Osteoblast (primary cell): ENCODE results near the gene IGF2. TPM values are rescaled to one million over a fixed set of nuclear protein-coding genes. Genes with fewer than 3 reads are reported as not detected.
A peak's percentile ranks its signal among the peaks of the same experiment; 100 is the strongest.

Experiments used
- DNase-seq: peaks from one replicate; pipeline ENCODE4 v3.0.0; 2011; ENCODE audit warnings: low spot score, mixed read lengths; ENCODE audit not compliant: insufficient read length; ENCODE audit errors: missing footprints
- H2AFZ ChIP-seq: 2 replicates; pipeline ENCODE4 v1.6.0; 2011; ENCODE audit warnings: mild to moderate bottlenecking, low read length
- H3K27ac ChIP-seq: 2 replicates; pipeline ENCODE4 v1.5.1; 2011; ENCODE audit warnings: mild to moderate bottlenecking, low read depth, low read length, moderate library complexity
- H3K27me3 ChIP-seq: 2 replicates; pipeline ENCODE4 v1.6.0; 2012; ENCODE audit warnings: mild to moderate bottlenecking, control low read depth, inconsistent platforms, low read length, moderate library complexity; ENCODE audit not compliant: insufficient read depth
- H3K36me3 ChIP-seq: 2 replicates; pipeline ENCODE4 v1.5.1; 2011; ENCODE audit warnings: mild to moderate bottlenecking, low read length, control low read depth, moderate library complexity; ENCODE audit not compliant: insufficient read depth
- H3K4me1 ChIP-seq: 2 replicates; pipeline ENCODE4 v1.5.1; 2011; ENCODE audit warnings: mild to moderate bottlenecking, low read length, control low read depth, moderate library complexity; ENCODE audit not compliant: insufficient read depth
- H3K4me2 ChIP-seq: 2 replicates; pipeline ENCODE4 v1.6.0; 2011; ENCODE audit warnings: mild to moderate bottlenecking, low read length; ENCODE audit not compliant: insufficient read depth
- H3K4me3 ChIP-seq: fragments of 200-600 bp; sonication (generic); 3 replicates; pipeline ENCODE4 v1.5.1; 2012; ENCODE audit warnings: mild to moderate bottlenecking, low read length, inconsistent platforms; ENCODE audit not compliant: insufficient read depth
- H3K79me2 ChIP-seq: 2 replicates; pipeline ENCODE4 v1.6.0; 2012; ENCODE audit warnings: mild to moderate bottlenecking, low read length, control low read depth, inconsistent platforms; ENCODE audit not compliant: insufficient read depth
- H3K9me3 ChIP-seq: 2 replicates; pipeline ENCODE4 v1.5.1; 2011; ENCODE audit warnings: low read depth, low read length, control low read depth
- H4K20me1 ChIP-seq: 2 replicates; pipeline ENCODE4 v1.6.0; 2012; ENCODE audit warnings: mild to moderate bottlenecking, low read length, control low read depth; ENCODE audit not compliant: insufficient read depth
- total RNA-seq: library from RNA; depleted of rRNA; stranded (reverse); fragments of >200 nt; gene quantifications from 2 replicates; pipeline ENCODE4 v1.2.3, GENCODE V29; 2012
- TF ChIP-seq, protein P1 (sequence below): IDR thresholded peaks from 2 replicates; pipeline ENCODE4 v1.5.1; 2011; ENCODE audit warnings: mild to moderate bottlenecking, low read depth, low read length, moderate library complexity; ENCODE audit errors: extremely low read depth

The IGF2 gene
- total RNA-seq, 1 donor, result 68.8 TPM

DNA sequence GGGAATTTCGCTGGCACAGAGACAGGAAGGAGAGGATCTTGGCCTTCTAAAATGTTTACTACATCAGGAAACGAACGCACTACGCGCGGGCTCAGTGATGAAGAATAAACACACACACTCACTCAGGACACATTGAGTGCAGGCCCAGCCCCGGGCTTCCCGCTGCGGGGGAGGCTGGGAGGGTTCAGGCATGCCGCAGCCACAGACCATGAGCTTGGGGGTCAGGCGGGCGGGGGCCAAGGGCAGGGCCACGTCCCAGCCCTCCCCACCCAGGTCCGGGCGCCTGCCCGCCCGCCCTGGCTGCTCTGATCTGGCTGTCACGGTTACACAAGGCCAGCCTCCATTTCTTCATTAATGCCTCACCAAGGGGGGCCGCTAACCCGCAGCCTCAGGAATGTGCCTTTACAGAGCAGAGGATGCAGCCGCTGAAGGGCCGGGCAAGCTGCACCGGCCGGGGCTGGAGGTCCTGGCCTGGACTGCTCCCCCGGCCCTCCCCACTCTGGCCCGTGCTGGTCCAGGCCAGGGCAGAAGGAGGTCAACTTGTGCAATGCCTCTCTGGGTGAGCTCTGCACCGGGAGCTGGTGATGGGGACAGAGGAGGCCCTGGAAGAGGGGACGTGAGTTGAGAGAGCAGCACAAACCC is 41.7 kb downstream of the IGF2 start:
- DNase-seq, result peak; percentile 98
- peak overlapping the region; percentile 51 for H3K4me3 ChIP-seq
- peak overlapping the region; percentile 88 for H2AFZ ChIP-seq
- H3K27ac ChIP-seq, result peak overlapping the region; percentile 95
- no peaks in the 10 kb centered on the region for H3K27me3 ChIP-seq
- no peaks in the 10 kb centered on the region for H4K20me1 ChIP-seq
- H3K4me1 ChIP-seq, result peaks cover 52% of the 10 kb centered on the region
- no peaks in the 10 kb centered on the region for H3K36me3 ChIP-seq
- no peaks in the 10 kb centered on the region for H3K9me3 ChIP-seq
- TF ChIP-seq, protein P1, sequence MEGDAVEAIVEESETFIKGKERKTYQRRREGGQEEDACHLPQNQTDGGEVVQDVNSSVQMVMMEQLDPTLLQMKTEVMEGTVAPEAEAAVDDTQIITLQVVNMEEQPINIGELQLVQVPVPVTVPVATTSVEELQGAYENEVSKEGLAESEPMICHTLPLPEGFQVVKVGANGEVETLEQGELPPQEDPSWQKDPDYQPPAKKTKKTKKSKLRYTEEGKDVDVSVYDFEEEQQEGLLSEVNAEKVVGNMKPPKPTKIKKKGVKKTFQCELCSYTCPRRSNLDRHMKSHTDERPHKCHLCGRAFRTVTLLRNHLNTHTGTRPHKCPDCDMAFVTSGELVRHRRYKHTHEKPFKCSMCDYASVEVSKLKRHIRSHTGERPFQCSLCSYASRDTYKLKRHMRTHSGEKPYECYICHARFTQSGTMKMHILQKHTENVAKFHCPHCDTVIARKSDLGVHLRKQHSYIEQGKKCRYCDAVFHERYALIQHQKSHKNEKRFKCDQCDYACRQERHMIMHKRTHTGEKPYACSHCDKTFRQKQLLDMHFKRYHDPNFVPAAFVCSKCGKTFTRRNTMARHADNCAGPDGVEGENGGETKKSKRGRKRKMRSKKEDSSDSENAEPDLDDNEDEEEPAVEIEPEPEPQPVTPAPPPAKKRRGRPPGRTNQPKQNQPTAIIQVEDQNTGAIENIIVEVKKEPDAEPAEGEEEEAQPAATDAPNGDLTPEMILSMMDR, result no peak
- H3K79me2 ChIP-seq, result no peaks in the 10 kb centered on the region
- H3K4me2 ChIP-seq, result peak overlapping the region; percentile 77

GRCh38 chr11:2096919-2097301 is 42.3 kb downstream of the IGF2 start:
- Histone ChIP-seq H3K27me3 (no peaks in the 10 kb centered on the region), H3K79me2 (no peaks in the 10 kb centered on the region), H3K4me2 (peak overlapping the region; percentile 77), H3K4me3 (peak overlapping the region; percentile 51), H3K36me3 (no peaks in the 10 kb centered on the region), H3K27ac (peak overlapping the region; percentile 95), H3K9me3 (no peaks in the 10 kb centered on the region), H2AFZ (peak overlapping the region; percentile 88), H3K4me1 (peaks cover 52% of the 10 kb centered on the region), H4K20me1 (no peaks in the 10 kb centered on the region)
- DNase-seq, result peak; percentile 92
- TF ChIP-seq, protein P1, result no peak

GRCh38 chr11:2096011-2096918 is 42.9 kb downstream of the IGF2 start:
- Histone ChIP-seq H3K27ac (peak overlapping the region; percentile 95), H3K36me3 (no peaks in the 10 kb centered on the region), H3K79me2 (no peaks in the 10 kb centered on the region), H3K4me3 (peak overlapping the region; percentile 51), H3K9me3 (no peaks in the 10 kb centered on the region), H3K4me1 (peaks cover 52% of the 10 kb centered on the region), H4K20me1 (no peaks in the 10 kb centered on the region), H3K4me2 (peak overlapping the region; percentile 77), H3K27me3 (no peaks in the 10 kb centered on the region), H2AFZ (peak overlapping the region; percentile 65)
- TF ChIP-seq, protein P1, result no peak
- DNase-seq, result peak; percentile 96

- no peaks in the 10 kb centered on the region for H3K79me2 ChIP-seq
- H3K36me3 ChIP-seq, result no peaks in the 10 kb centered on the region
- H4K20me1 ChIP-seq, result no peaks in the 10 kb centered on the region
- TF ChIP-seq, protein P1, result no peak
- H3K4me3 ChIP-seq, result peak overlapping the region; percentile 25
- no peak for DNase-seq
- H2AFZ ChIP-seq, result no peak overlapping the region
- peak overlapping the region; percentile 17 for H3K4me2 ChIP-seq
- peak overlapping the region; percentile 20 for H3K27ac ChIP-seq
- no peaks in the 10 kb centered on the region for H3K27me3 ChIP-seq
- H3K4me1 ChIP-seq, result peaks cover 52% of the 10 kb centered on the region
- H3K9me3 ChIP-seq, result no peaks in the 10 kb centered on the region
These were observed 43.6 kb downstream of the IGF2 start for GRCh38 chr11:2095542-2095941.
